Activated CD4-positive, alpha-beta T cell treated with anti-CD3 and anti-CD28 coated beads, Interleukin-2, amount 50 U/mL, for 16 hours (primary cell): ENCODE measurements around the gene MAB21L2.
"Not testable (repeated sequence)": the region's sequence is repeated elsewhere in the genome, so short reads cannot be mapped to it uniquely, and the experiment has no call there.

Experiments
- DNase-seq: peaks from one replicate; pipeline ENCODE4 v3.0.0-alpha.2; 2020

The MAB21L2 gene

GRCh38 chr4:150582146-150582872 lies at the start of gene MAB21L2:
Gene MAB21L2 (plus strand): TSS chr4:150582151. CDS start chr4:150583030, 879 bp downstream.
- no peak for DNase-seq

GRCh38 chr4:150533673-150534072 lies 48.3 kb upstream of the MAB21L2 start:
- DNase-seq: no peak

GRCh38 chr4:150534818-150535217 lies 47.1 kb upstream of the MAB21L2 start:
- DNase-seq: no peak

- not testable (repeated sequence) for DNase-seq
Measured at GRCh38 chr4:150537911-150538310, 44.0 kb upstream of the MAB21L2 start.

GRCh38 chr4:150540536-150540935 lies 41.4 kb upstream of the MAB21L2 start:
- no peak for DNase-seq

- no peak for DNase-seq
Measured at GRCh38 chr4:150540959-150541360, 41.0 kb upstream of the MAB21L2 start.

- no peak for DNase-seq
Measured at GRCh38 chr4:150541681-150542080, 40.3 kb upstream of the MAB21L2 start.

- DNase-seq: no peak
Measured at GRCh38 chr4:150543042-150543441, 38.9 kb upstream of the MAB21L2 start.

GRCh38 chr4:150546286-150546685 lies 35.7 kb upstream of the MAB21L2 start:
- DNase-seq: no peak

GRCh38 chr4:150547154-150547838 lies 34.7 kb upstream of the MAB21L2 start:
- no peak for DNase-seq

GRCh38 chr4:150557811-150558210 lies 24.1 kb upstream of the MAB21L2 start:
- not testable (repeated sequence) for DNase-seq

- DNase-seq: no peak
Measured at GRCh38 chr4:150561143-150561737, 20.7 kb upstream of the MAB21L2 start.

GRCh38 chr4:150562250-150562649 lies 19.7 kb upstream of the MAB21L2 start:
- no peak for DNase-seq

- no peak for DNase-seq
Measured at GRCh38 chr4:150562751-150563150, 19.2 kb upstream of the MAB21L2 start.

- DNase-seq: not testable (repeated sequence)
Measured at GRCh38 chr4:150564967-150565366, 17.0 kb upstream of the MAB21L2 start.

- DNase-seq: no peak
Measured at GRCh38 chr4:150567070-150567469, 14.9 kb upstream of the MAB21L2 start.

- no peak for DNase-seq
Measured at GRCh38 chr4:150569384-150569987, 12.5 kb upstream of the MAB21L2 start.

GRCh38 chr4:150569998-150570535 lies 11.9 kb upstream of the MAB21L2 start:
- no peak for DNase-seq

GRCh38 chr4:150570862-150571261 lies 11.1 kb upstream of the MAB21L2 start:
- DNase-seq: no peak

GRCh38 chr4:150572704-150573504 lies 9.0 kb upstream of the MAB21L2 start:
- no peak for DNase-seq

- DNase-seq: no peak
Measured at GRCh38 chr4:150573534-150573933, 8.4 kb upstream of the MAB21L2 start.

- DNase-seq: no peak
Measured at GRCh38 chr4:150574678-150575077, 7.3 kb upstream of the MAB21L2 start.
